ENCODE results near the gene MBOAT1.
A peak's percentile ranks its signal among the peaks of the same experiment; 100 is the strongest.
"Not testable (repeated sequence)": the region's sequence is repeated elsewhere in the genome, so short reads cannot be mapped to it uniquely, and the experiment has no call there.

The MBOAT1 gene

DNA sequence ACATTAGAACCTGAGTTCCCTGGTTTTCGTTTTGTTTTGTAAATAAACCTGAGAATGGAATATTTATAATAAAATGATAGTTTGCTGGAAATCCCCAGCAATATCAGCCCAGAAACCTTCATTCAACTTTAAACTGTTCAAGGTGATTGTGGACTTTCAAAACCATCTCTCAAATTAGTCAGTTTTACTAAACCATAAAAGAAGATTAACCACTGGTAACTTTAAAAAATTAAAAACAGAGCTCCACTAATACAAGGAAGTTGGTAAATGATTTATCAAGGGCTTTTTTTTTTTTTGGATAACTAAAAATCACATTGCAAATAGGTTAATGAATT lies 10.0 kb downstream of the MBOAT1 start:
- no peak for DNase-seq

DNA sequence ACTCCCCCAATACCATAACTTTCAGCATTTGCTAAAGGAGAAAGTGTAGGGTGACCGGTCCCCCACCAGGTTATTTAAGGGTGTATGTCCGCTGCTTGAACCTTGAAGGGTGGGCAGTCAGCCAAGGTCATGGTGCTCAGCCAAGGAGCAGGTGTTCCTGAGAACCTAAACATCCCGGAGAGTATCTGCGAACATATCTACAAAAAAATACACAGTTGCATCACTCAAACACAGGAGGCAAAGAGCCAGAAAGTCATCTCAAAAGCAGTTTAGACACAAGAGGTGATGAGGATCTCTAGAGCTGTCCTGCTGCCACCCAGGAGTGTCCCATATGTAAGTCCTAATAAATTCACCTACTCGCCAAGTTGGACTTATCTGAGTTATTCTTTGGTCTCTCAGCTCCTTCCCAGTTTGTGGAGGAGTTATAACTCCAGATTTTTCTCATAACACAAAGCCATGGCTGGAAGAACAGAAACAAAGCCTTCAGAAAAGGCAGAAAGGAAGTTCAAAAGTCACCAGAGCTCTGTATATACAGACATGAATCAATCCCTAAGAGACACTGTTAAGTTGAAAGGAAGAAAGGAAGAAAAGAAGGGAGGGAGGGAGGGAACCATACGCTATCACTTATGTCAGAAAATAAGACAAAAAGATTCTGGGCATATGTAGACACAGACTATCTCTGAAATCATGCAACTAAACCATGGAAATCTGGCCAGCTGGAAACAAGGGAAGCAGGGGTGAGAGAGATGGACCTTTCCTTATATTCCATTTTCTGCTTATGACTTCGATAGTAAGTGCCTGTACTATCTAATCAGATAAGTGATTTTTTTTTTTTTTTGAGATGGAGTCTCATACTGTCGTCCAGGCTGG lies 11.3 kb downstream of the MBOAT1 start:
- DNase-seq, result no peak

DNA sequence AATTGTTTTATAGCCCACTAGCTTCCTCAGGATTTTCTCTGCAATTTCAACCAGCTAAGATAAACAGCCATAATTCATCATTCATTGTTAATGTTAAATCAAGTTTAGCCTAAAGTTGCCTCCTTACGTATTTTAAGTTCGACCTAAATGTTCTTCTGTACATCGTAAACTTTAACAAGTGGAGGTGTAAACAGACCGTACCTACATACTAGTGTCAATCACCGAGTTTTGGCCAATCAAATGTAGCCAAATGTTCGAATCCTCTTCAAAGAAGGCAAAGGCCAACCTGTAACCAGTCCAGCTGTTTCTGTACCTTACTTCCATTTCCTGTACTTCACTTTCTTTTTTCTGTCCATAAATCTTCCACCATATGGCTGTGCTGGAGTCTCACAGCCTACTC lies 13.5 kb downstream of the MBOAT1 start:
- no peak for DNase-seq

DNA sequence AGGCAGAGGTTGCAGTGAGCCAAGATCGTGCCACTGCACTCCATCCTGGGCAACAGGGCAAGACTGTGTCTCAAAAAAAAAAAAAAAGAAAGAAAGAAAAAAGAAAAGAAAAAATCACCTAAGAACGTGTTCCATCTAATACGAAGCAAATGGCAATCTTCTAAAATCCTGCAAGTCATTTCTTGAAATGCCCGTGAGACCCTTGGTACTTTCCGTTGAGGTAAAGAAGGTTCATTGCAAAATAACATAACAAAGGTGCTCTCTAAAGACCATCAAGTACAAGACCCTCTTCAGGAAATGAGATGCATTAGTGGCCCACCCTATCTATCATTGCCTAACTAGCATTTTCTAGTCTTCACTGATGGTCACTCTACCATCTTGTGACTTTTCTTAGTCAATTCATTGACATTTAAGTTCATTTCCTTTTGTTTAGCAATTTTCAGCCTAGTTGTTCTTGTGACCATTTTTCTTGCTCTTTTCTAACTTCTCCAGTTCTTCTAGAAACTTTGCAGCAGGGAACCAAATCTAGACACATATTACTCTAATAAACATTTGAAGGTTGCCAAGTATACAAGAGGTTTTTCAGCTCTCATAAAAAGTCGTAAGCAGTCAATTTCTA lies 14.0 kb downstream of the MBOAT1 start:
- DNase-seq, result no peak

DNA sequence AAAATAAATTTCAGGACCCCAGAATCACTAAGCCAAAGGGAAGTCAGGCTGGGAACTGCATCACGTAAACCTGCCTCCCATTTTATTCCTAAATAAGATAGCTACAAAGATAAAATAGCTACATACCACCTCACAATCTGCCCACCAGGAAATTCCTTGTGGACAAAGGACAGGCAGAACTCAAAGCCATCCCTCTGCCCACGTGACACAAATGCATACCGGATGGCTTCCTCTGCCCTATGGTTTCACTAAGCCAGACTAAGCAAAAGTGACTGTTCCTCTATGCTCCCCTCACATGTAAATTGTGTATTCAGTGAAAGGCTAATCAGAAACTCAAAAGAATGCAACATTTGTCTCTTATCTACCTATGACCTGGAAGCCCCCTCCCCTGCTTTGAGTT lies 15.0 kb downstream of the MBOAT1 start:
- no peak for DNase-seq

DNA sequence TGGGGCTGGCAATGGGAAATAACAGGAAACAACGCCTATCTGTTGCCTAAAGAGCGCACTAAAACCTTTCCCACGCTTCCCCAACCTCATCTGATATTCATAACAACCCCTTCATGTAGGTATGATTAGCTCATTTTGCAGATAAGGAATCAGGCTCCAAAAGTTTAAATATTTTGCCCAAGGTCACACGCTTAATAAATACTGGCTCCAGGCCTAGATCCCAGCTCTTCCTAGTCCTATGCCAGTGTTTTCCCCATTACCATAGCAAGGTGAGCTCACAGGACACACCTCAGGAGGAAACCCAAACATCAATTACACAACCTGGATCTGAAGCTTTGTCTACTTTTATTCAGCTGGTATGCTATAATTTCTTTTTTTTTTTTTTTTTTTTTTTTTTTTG lies 19.6 kb downstream of the MBOAT1 start:
- no peak for DNase-seq

- no peak for DNase-seq
Observed at GRCh38 chr6:20191992-20192391, 20.3 kb downstream of the MBOAT1 start.

- DNase-seq, result no peak
Observed at GRCh38 chr6:20188630-20189075, 23.6 kb downstream of the MBOAT1 start.

DNA sequence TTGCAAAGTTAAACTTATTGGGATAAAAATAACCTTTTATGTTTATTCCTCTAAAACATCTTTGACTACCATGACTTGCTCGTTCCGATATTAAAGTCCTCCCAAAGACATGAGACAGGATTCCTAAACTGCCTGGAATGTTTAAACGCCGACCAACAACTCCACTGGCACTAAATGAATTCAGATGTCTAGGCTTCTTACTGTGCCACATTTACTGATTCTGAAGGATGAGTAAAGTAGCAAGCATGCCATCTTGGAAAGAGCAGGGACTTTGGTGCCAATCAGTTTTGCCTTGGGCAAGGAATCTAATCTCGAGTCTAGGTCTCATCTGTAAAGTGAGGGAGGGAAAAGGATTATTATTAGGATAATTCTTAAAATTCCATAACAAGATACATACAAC lies 25.3 kb downstream of the MBOAT1 start:
- no peak for DNase-seq

- no peak for DNase-seq
Observed at GRCh38 chr6:20183706-20184105, 28.6 kb downstream of the MBOAT1 start.

DNA sequence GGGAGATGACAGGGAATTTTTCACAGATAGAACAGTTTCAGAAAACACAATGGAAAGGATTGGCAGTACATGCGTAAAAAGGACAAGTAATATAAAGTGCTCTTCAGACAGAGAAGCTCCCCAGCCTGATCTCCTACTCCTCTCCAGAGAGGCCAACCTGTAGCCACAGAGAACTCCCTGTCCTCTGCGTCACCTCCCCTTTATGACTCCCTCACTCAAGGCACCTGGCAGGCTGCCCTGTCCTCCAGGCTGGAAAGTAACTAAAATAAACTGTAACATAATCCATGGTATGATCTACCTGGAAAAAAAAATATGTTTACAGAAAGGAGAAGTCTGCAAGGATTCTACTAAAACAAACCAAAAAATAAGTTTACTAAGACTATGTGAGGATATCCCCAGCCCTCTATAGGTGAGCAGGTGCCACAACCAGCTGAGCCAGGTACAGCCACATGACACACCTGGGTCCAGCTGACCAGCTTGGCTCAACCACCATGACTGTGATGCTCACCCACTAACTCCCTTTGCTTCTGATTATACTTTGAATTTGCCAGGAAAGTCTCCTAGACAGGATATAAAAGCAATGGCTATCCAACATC lies 29.2 kb downstream of the MBOAT1 start:
- peak; percentile 20 for DNase-seq

DNA sequence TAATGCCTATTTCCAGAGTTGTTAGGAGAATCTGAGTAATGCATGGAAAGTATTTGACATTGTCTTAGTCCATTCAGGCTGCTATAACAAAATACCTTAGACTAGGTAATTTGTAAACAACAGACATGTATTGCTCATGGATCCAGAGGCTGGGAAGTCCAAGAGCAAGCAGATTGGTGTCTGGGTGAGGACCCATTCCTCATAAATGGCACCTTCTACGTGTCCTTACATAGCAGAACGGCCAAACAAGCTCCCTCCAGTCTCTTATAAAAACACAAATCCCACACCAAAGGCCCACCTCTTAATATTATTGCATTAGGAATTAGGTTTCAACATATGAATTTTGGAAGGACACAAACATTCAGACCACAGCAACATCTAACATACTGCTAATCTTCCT lies 30.2 kb downstream of the MBOAT1 start:
- no peak for DNase-seq

DNA sequence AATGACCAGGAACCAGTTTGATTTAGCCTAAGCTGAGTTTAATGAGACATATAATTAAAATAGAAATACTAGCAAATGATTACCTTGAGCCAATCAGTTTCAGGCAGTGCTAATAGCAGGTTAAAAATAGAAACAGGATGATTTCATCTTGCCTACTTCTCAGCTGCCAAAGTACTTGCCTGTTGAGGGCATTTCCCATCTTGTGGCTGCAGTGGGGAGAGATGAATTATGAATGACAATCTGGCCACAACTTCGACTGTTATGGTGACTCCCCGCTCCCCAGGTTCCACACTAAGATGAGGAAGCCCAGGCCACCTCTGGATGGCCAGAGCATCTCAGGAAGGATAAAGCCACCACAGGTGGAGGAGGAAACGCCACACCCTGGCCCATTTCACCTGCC lies 31.3 kb downstream of the MBOAT1 start:
- DNase-seq, result no peak

GRCh38 chr6:20179287-20180045 lies 32.8 kb downstream of the MBOAT1 start:
- not testable (repeated sequence) for DNase-seq

DNA sequence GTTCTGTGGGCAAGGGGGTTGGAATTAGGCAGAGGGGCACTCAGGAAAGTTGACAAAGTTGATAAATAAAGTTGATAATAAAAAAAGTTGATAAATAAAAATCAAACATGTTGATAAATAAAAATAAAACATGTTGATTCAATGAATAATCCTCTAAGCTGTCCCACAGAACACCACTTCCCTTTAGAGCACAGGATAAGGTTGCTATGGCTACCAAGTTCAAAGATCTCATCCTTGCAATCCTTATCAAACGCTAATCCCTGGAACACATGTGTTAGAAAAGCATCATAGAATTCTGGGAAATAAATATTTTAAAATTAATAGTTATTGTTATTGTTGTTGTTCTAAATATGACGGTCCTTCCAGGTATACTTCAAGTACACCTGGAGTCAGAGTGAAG lies 33.9 kb downstream of the MBOAT1 start:
- DNase-seq, result no peak

GRCh38 chr6:20175810-20176410 lies 36.4 kb downstream of the MBOAT1 start:
- no peak for DNase-seq

GRCh38 chr6:20173833-20174792 lies 38.2 kb downstream of the MBOAT1 start:
- no peak for DNase-seq

DNA sequence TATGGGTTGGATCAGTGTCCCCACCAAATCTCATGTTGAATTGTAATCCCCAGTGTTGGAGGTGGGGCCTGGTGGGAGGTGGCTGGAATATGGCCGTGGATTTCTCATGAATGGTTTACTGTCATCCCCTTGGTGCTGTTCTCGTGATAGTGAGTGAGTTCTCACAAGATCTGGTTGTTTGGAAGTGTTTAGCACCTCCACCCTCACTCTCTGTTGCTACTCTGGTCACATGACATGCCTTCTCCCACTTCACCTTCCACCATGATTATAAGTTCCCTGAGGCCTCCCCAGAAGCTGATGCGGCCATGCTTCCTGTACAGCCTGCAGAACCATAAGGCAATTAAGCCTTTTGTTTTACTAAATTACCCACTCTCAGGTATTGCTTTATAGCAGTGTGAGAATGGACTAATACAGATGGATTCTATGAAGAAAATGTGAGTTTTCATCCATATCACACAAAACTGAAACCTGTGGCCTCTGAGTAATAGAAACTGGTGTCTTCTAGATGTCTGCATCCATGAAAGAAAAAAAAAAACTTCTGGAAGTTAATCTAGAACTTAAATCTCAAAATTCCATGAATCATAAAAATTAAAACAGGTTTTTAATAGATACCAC lies 39.3 kb downstream of the MBOAT1 start:
- no peak for DNase-seq

DNA sequence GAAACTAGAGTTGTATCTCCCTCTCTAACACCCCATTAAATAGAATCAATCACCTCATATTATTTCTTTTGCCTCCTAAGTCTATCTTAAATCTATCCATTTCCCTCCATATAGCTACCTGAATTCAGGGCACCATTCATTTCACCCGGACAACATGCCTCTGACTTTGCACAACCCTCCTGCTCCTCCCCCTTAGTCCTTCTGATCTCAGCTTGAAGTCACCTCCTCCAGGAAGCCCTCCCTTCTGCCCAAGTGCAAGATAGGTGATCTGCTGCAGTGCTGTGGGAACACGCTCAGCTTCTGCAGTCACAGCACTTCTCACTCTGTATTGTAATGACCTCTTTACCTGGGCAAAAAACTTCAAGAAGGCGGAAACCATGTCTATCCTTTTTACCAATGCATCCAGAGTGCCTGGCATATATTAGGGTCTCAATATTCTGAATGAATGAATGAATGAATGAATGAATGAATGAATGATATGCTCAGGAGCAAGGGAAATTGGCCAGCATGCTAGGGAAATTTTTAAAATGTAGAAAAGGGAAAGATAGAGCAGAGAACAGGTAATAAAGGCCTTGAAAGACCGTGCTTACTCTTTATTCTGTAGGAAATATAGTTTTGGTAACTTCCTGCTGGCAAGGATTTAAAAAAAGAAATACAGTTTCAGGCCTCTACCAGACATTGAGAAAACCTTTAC lies 41.7 kb downstream of the MBOAT1 start:
- no peak for DNase-seq

GRCh38 chr6:20169786-20170185 lies 42.5 kb downstream of the MBOAT1 start:
- no peak for DNase-seq

- no peak for DNase-seq
Observed at GRCh38 chr6:20169119-20169557, 43.1 kb downstream of the MBOAT1 start.
